Sigmoid colon (tissue), 4 donors: Measurements from ENCODE around the gene THAP5.
"Not testable (repeated sequence)": the region's sequence is repeated elsewhere in the genome, so short reads cannot be mapped to it uniquely, and the experiment has no call there.

Experiments
- CTCF ChIP-seq, 4 experiments: fragments of 450-650 bp in 3 of 4; fragments of 200-600 bp in 1 of 4; IDR thresholded peaks; one replicate each; pipeline ENCODE4 v1.5.1; 2016 to 2019; ENCODE audit warnings: antibody characterized with exemption in 4 of 4, mild to moderate bottlenecking in 3 of 4, moderate library complexity in 2 of 4
- POLR2A ChIP-seq, 2 donors: fragments of 450-650 bp; IDR thresholded peaks; one replicate each; pipeline ENCODE4 v1.6.1; 2016; ENCODE audit warnings: antibody characterized with exemption in 2 of 2, mild to moderate bottlenecking in 2 of 2, moderate library complexity in 2 of 2
- POLR2AphosphoS5 ChIP-seq, 4 donors: sonication (generic); formaldehyde crosslinking; IDR thresholded peaks; one replicate each; pipeline ENCODE4 v1.6.1; 2017; ENCODE audit warnings: antibody characterized with exemption in 4 of 4

DNA sequence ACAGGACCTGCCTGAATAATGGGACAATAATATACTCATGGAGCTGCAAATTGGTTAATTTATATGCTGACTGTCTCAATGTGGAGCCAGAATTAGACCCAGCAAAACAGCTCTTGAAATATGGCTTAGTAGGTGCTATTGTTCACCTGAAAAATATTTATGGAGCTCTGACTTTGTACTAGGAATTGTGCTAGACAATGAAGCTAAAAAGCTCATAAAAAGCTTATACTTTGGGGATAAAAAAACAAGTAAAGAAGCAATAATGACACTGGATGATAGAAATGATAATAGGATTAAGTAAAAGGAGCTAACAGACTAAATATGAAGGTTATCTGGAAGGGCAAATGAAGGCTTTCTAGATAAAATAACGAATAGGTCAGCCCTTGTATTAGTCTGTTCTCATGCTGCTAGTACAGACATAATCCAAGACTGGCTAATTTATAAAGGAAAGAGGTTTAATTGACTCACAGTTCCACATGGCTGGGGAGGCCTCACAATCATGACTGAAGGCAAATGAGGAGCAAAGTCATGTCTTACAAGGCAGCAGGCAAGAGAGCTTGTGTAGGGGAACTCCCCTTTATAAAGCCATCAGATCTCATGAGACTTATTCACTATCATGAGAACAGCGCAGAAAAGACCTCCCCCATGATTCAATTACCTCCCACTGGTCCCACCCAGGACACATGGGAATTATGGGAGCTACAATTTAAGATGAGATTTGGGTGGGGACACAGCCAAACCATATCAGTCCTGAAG, 21.2 kb downstream of the THAP5 start:
- not testable (repeated sequence) for TF ChIP-seq POLR2A, CTCF, POLR2AphosphoS5 (IDR thresholded peaks at IDR 0.05)
